Breast epithelium (tissue), 4 donors: ENCODE data around the gene BMP7. TPM values are rescaled to one million over a fixed set of nuclear protein-coding genes. Genes with fewer than 3 reads are reported as not detected.

ENCODE experiments used
- DNase-seq, 2 donors: peaks; one replicate each; pipeline ENCODE4 v3.0.0-alpha.2; 2019; ENCODE audit warnings: low spot score in 2 of 2
- H3K27ac ChIP-seq, 2 donors: fragments of 200-600 bp; sonication (generic) in 1 of 2; one replicate each; pipeline ENCODE4 v1.5.1; 2016 to 2019; ENCODE audit warnings: mild to moderate bottlenecking in 1 of 2
- H3K27me3 ChIP-seq, 2 donors: fragments of 200-600 bp; sonication (generic) in 1 of 2; one replicate each; pipeline versions ENCODE4 v1.5.1 to v1.6.0; 2017 to 2019; ENCODE audit warnings: control low read depth in 1 of 2, mild to moderate bottlenecking in 1 of 2
- H3K36me3 ChIP-seq: fragments of 200-600 bp; one replicate; pipeline ENCODE4 v1.5.1; 2019
- H3K4me1 ChIP-seq, 2 donors: fragments of 200-600 bp; sonication (generic); one replicate each; pipeline ENCODE4 v1.5.1; 2016 to 2019; ENCODE audit warnings: control low read depth in 1 of 2
- H3K4me3 ChIP-seq, 3 donors: fragments of 200-600 bp; sonication (generic); 1 replicate in 2 of 3; 2 replicates in 1 of 3; pipeline ENCODE4 v1.5.1; 2016 to 2019; ENCODE audit warnings: mild to moderate bottlenecking in 3 of 3, moderate library complexity in 2 of 3
- H3K9me3 ChIP-seq, 2 donors: fragments of 200-600 bp; sonication (generic) in 1 of 2; one replicate each; pipeline ENCODE4 v1.5.1; 2016 to 2019; ENCODE audit warnings: control low read depth in 1 of 2
- CTCF ChIP-seq, 3 donors: fragments of 450-650 bp; IDR thresholded peaks; one replicate each; pipeline ENCODE4 v1.5.1; 2016 to 2017; ENCODE audit warnings: antibody characterized with exemption in 3 of 3, mild to moderate bottlenecking in 3 of 3, moderate library complexity in 3 of 3
- POLR2A ChIP-seq: fragments of 450-650 bp; IDR thresholded peaks from one replicate; pipeline ENCODE4 v1.6.1; 2016; ENCODE audit warnings: antibody characterized with exemption, mild to moderate bottlenecking, moderate library complexity
- POLR2AphosphoS5 ChIP-seq, 3 donors: sonication (generic); formaldehyde crosslinking; IDR thresholded peaks; one replicate each; pipeline ENCODE4 v1.6.1; 2017; ENCODE audit warnings: antibody characterized with exemption in 3 of 3
- intact Hi-C: fragments of 100-400 bp; cut with DNase I; formaldehyde crosslinking; loops from one replicate; pipeline ENCODE4 v1.15.1; 2023; ENCODE audit warnings: low total_unique reads
- total RNA-seq, 3 donors: library from RNA; depleted of rRNA; stranded (reverse); fragments of >200 nt; gene quantifications; one replicate each; pipeline ENCODE4 v1.1.0, GENCODE V29; 2016

BMP7 gene
- total RNA-seq, 3 donors from 2014 or later, result 1.6 to 3.8 (median 1.8) TPM

- no peaks in the 10 kb centered on the region for H3K27me3 ChIP-seq
- TF ChIP-seq POLR2AphosphoS5 (IDR thresholded peaks at IDR 0.05), result no peak
- TF ChIP-seq CTCF (IDR thresholded peaks at IDR 0.05), result no peak
- no peak for TF ChIP-seq POLR2A
- no peak overlapping the region for H3K4me3 ChIP-seq
- no peaks in the 10 kb centered on the region for H3K36me3 ChIP-seq
- intact Hi-C loops, result no loop called here
- H3K9me3 ChIP-seq, result no peaks in the 10 kb centered on the region
- H3K27ac ChIP-seq, result no peak overlapping the region
- no peaks in the 10 kb centered on the region for H3K4me1 ChIP-seq
- DNase-seq, result no peak
Observed at GRCh38 chr20:57169162-57169561, 97.3 kb downstream of the BMP7 start.

GRCh38 chr20:57167971-57168701, 98.3 kb downstream of the BMP7 start:
- no peaks in the 10 kb centered on the region for H3K9me3 ChIP-seq
- TF ChIP-seq POLR2A, result no peak
- TF ChIP-seq CTCF (IDR thresholded peaks at IDR 0.05), result no peak
- no peak for TF ChIP-seq POLR2AphosphoS5 (IDR thresholded peaks at IDR 0.05)
- DNase-seq, result no peak
- no peaks in the 10 kb centered on the region for H3K27me3 ChIP-seq
- no peaks in the 10 kb centered on the region for H3K4me1 ChIP-seq
- H3K27ac ChIP-seq, result no peak overlapping the region
- H3K36me3 ChIP-seq, result no peaks in the 10 kb centered on the region
- H3K4me3 ChIP-seq, result no peak overlapping the region
- intact Hi-C loops, result loop anchor here (2.0 kb wide), 1 partner anchor 71 kb away; no protein-coding TSS in a partner anchor

GRCh38 chr20:57167292-57167655, 99.2 kb downstream of the BMP7 start:
- no peak overlapping the region for H3K27ac ChIP-seq
- H3K4me3 ChIP-seq, result no peak overlapping the region
- H3K9me3 ChIP-seq, result no peaks in the 10 kb centered on the region
- TF ChIP-seq CTCF (IDR thresholded peaks at IDR 0.05), result no peak
- no peak for TF ChIP-seq POLR2AphosphoS5 (IDR thresholded peaks at IDR 0.05)
- no peak for TF ChIP-seq POLR2A
- H3K27me3 ChIP-seq, result no peaks in the 10 kb centered on the region
- H3K4me1 ChIP-seq, result no peaks in the 10 kb centered on the region
- DNase-seq, result no peak
- no peaks in the 10 kb centered on the region for H3K36me3 ChIP-seq
- intact Hi-C loops, result loop anchor here (2.0 kb wide), 1 partner anchor 70 kb away; no protein-coding TSS in a partner anchor

GRCh38 chr20:57166568-57167291, 99.7 kb downstream of the BMP7 start:
- no peak overlapping the region for H3K4me3 ChIP-seq
- no peak for DNase-seq
- H3K27ac ChIP-seq, result no peak overlapping the region
- no peaks in the 10 kb centered on the region for H3K27me3 ChIP-seq
- intact Hi-C loops, result loop anchor here (2.0 kb wide), 1 partner anchor 70 kb away; no protein-coding TSS in a partner anchor
- H3K9me3 ChIP-seq, result no peaks in the 10 kb centered on the region
- H3K4me1 ChIP-seq, result no peaks in the 10 kb centered on the region
- no peaks in the 10 kb centered on the region for H3K36me3 ChIP-seq
- TF ChIP-seq POLR2AphosphoS5 (IDR thresholded peaks at IDR 0.05), result no peak
- no peak for TF ChIP-seq POLR2A
- no peak for TF ChIP-seq CTCF (IDR thresholded peaks at IDR 0.05)

- Histone ChIP-seq H3K9me3 (no peaks in the 10 kb centered on the region), H3K4me1 (no peaks in the 10 kb centered on the region), H3K27ac (no peak overlapping the region), H3K4me3 (no peak overlapping the region), H3K36me3 (no peaks in the 10 kb centered on the region), H3K27me3 (no peaks in the 10 kb centered on the region)
- no peak for DNase-seq
- TF ChIP-seq POLR2A, result no peak
- TF ChIP-seq POLR2AphosphoS5 (IDR thresholded peaks at IDR 0.05), result no peak
- TF ChIP-seq CTCF (IDR thresholded peaks at IDR 0.05), result no peak
- intact Hi-C loops, result loop anchor here (2.0 kb wide), 1 partner anchor 69 kb away; no protein-coding TSS in a partner anchor
Observed at GRCh38 chr20:57165427-57166004, 100.9 kb downstream of the BMP7 start.
